HepG2 (cell line): ENCODE data around the gene CABLES2. TPM values are rescaled to one million over a fixed set of nuclear protein-coding genes. Genes with fewer than 3 reads are reported as not detected.

Source experiments
- AKAP8 ChIP-seq: sonication (generic); formaldehyde crosslinking; IDR thresholded peaks from 2 replicates; pipeline ENCODE4 v1.5.1; 2020; ENCODE audit warnings: mild to moderate bottlenecking, missing genetic modification reagents
- ETV6 ChIP-seq: sonication (generic); formaldehyde crosslinking; conservative IDR thresholded peaks from 2 replicates; pipeline ENCODE4 v1.4.0; 2020; ENCODE audit warnings: missing genetic modification reagents
- NCOA2 ChIP-seq: sonication (generic); formaldehyde crosslinking; IDR thresholded peaks from 2 replicates; pipeline ENCODE4 v1.8.0; 2022; ENCODE audit warnings: inconsistent platforms
- RBM39 ChIP-seq: fragments of 200-400 bp; formaldehyde crosslinking; IDR thresholded peaks from one replicate; pipeline ENCODE4 v1.6.1; 2018; ENCODE audit warnings: antibody characterized with exemption, mild to moderate bottlenecking, low read depth, low read length; ENCODE audit not compliant: poor library complexity, severe bottlenecking
- SIN3A ChIP-seq: IDR thresholded peaks from 2 replicates; pipeline ENCODE4 v1.6.1; 2011; ENCODE audit warnings: low read depth, mild to moderate bottlenecking, control low read depth, low read length, borderline replicate concordance
- ZKSCAN5 ChIP-seq: sonication (generic); formaldehyde crosslinking; IDR thresholded peaks from 2 replicates; pipeline ENCODE4 v1.5.1; 2020; ENCODE audit warnings: mild to moderate bottlenecking, missing genetic modification reagents
- ZNF30 ChIP-seq: sonication (generic); formaldehyde crosslinking; IDR thresholded peaks from 2 replicates; pipeline ENCODE4 v1.5.0; 2020; ENCODE audit warnings: mild to moderate bottlenecking, missing genetic modification reagents
- ZSCAN12 ChIP-seq: sonication (generic); formaldehyde crosslinking; IDR thresholded peaks from 2 replicates; pipeline ENCODE4 v1.9.0; 2021; ENCODE audit warnings: mild to moderate bottlenecking, missing genetic modification reagents
- polyA plus RNA-seq, 8 experiments: library from polyadenylated mRNA; depleted of rRNA in 3 of 8; stranded (reverse) in 7 of 8; unstranded in 1 of 8; fragments of >200 nt; fragmentation: Illumina TruSeq in 4 of 8; extraction: Trizol in 4 of 8; gene quantifications; 2 replicates each; pipeline versions ENCODE4 v1.2.1 to v1.2.3, GENCODE V29; 2011 to 2016; ENCODE audit warnings: low read depth in 4 of 8, missing spikeins in 1 of 8, mixed read lengths in 1 of 8; ENCODE audit not compliant: insufficient read depth in 1 of 8
- total RNA-seq, 5 experiments: library from RNA; depleted of rRNA; stranded (reverse); fragments of >200 nt; fragmentation: Illumina TruSeq; extraction: Trizol; gene quantifications; 2 replicates each; pipeline ENCODE4 v1.2.3, GENCODE V29; 2016; ENCODE audit warnings: low read depth in 1 of 5
- TF ChIP-seq, protein P1 (sequence below): sonication (generic); formaldehyde crosslinking; IDR thresholded peaks from 2 replicates; pipeline ENCODE4 v1.4.0; 2020; ENCODE audit warnings: missing genetic modification reagents, borderline replicate concordance
- TF ChIP-seq, protein P2 (sequence below), 2 experiments: fragments of 450-650 bp in 1 of 2; sonication (generic) in 1 of 2; formaldehyde crosslinking; IDR thresholded peaks; 2 replicates each; pipeline versions ENCODE4 v1.5.0 to v1.8.0; 2020 to 2022; ENCODE audit warnings: mild to moderate bottlenecking in 1 of 2, missing genetic modification reagents in 1 of 2
- TF ChIP-seq, protein P3 (sequence below): fragments of 450-650 bp; IDR thresholded peaks from 2 replicates; pipeline ENCODE4 v1.6.1; 2016
- TF ChIP-seq, protein P4 (sequence below), 2 experiments: sonication (generic) in 1 of 2; formaldehyde crosslinking in 1 of 2; IDR thresholded peaks; 2 replicates each; pipeline versions ENCODE4 v1.4.0 to v1.6.1; 2018 to 2020; ENCODE audit warnings: missing genetic modification reagents in 2 of 2, borderline replicate concordance in 1 of 2, low read depth in 1 of 2, mild to moderate bottlenecking in 1 of 2, missing biosample characterization in 1 of 2
- TF ChIP-seq, protein P5 (sequence below): sonication (generic); formaldehyde crosslinking; IDR thresholded peaks from 2 replicates; pipeline ENCODE4 v1.8.0; 2022; ENCODE audit warnings: mild to moderate bottlenecking, missing genetic modification reagents, borderline replicate concordance
- TF ChIP-seq, protein P6 (sequence below): sonication (generic); formaldehyde crosslinking; IDR thresholded peaks from 2 replicates; pipeline ENCODE4 v1.8.0; 2022; ENCODE audit warnings: mild to moderate bottlenecking, missing genetic modification reagents; ENCODE audit not compliant: insufficient replicate concordance

The CABLES2 gene
- total and polyA plus RNA-seq, 2 of the 13 experiments (the other 11 are each of a cell fraction or from before 2014, with no cell fraction given), result 5.2 to 9.7 TPM

DNA sequence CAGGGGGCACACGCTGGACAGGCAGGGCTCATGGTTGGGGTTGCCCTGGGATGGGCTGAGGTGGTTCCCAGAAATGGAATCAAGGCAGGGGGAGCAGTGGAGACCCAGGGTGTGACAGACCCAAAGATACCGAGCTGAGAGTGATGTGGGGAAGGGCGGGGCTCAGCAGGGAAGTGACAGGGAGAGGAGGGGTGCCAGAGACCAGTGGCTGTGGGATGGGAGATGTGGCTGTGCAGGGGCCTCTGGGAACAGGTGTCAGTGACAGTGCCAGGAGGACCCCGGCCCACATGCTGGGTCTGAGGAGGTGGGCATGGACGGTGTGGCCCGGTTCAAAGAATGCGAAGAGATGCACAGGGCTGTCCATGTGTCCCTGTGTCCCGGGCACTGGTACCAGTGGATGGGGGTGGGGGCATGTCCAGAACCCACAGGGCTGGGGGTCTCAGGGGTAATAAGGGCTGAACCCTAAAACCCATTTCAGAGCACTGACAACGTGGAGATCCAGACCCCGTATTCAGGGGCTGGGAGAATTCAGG lies 1.0 kb downstream of the CABLES2 start (continued):
- TF ChIP-seq, protein P1, sequence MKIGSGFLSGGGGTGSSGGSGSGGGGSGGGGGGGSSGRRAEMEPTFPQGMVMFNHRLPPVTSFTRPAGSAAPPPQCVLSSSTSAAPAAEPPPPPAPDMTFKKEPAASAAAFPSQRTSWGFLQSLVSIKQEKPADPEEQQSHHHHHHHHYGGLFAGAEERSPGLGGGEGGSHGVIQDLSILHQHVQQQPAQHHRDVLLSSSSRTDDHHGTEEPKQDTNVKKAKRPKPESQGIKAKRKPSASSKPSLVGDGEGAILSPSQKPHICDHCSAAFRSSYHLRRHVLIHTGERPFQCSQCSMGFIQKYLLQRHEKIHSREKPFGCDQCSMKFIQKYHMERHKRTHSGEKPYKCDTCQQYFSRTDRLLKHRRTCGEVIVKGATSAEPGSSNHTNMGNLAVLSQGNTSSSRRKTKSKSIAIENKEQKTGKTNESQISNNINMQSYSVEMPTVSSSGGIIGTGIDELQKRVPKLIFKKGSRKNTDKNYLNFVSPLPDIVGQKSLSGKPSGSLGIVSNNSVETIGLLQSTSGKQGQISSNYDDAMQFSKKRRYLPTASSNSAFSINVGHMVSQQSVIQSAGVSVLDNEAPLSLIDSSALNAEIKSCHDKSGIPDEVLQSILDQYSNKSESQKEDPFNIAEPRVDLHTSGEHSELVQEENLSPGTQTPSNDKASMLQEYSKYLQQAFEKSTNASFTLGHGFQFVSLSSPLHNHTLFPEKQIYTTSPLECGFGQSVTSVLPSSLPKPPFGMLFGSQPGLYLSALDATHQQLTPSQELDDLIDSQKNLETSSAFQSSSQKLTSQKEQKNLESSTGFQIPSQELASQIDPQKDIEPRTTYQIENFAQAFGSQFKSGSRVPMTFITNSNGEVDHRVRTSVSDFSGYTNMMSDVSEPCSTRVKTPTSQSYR (CRISPR knock-in tag), result no peak
- TF ChIP-seq, protein P2, sequence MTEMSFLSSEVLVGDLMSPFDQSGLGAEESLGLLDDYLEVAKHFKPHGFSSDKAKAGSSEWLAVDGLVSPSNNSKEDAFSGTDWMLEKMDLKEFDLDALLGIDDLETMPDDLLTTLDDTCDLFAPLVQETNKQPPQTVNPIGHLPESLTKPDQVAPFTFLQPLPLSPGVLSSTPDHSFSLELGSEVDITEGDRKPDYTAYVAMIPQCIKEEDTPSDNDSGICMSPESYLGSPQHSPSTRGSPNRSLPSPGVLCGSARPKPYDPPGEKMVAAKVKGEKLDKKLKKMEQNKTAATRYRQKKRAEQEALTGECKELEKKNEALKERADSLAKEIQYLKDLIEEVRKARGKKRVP (CRISPR knock-in tag; IDR thresholded peaks at IDR 0.05), result no peak
- no peak for TF ChIP-seq ZNF30 (CRISPR knock-in tag)
- TF ChIP-seq, protein P3, sequence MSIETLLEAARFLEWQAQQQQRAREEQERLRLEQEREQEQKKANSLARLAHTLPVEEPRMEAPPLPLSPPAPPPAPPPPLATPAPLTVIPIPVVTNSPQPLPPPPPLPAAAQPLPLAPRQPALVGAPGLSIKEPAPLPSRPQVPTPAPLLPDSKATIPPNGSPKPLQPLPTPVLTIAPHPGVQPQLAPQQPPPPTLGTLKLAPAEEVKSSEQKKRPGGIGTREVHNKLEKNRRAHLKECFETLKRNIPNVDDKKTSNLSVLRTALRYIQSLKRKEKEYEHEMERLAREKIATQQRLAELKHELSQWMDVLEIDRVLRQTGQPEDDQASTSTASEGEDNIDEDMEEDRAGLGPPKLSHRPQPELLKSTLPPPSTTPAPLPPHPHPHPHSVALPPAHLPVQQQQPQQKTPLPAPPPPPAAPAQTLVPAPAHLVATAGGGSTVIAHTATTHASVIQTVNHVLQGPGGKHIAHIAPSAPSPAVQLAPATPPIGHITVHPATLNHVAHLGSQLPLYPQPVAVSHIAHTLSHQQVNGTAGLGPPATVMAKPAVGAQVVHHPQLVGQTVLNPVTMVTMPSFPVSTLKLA, result no peak
- no peak for TF ChIP-seq ZKSCAN5
- TF ChIP-seq, protein P4, sequence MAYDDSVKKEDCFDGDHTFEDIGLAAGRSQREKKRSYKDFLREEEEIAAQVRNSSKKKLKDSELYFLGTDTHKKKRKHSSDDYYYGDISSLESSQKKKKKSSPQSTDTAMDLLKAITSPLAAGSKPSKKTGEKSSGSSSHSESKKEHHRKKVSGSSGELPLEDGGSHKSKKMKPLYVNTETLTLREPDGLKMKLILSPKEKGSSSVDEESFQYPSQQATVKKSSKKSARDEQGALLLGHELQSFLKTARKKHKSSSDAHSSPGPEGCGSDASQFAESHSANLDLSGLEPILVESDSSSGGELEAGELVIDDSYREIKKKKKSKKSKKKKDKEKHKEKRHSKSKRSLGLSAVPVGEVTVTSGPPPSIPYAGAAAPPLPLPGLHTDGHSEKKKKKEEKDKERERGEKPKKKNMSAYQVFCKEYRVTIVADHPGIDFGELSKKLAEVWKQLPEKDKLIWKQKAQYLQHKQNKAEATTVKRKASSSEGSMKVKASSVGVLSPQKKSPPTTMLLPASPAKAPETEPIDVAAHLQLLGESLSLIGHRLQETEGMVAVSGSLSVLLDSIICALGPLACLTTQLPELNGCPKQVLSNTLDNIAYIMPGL (CRISPR knock-in tag; IDR thresholded peaks at IDR 0.05; ENCODE audit: borderline replicate concordance in 1 of 2, low read depth in 1 of 2), result 0 out of 4 replicates have a peak, but pooled peaks of 1 of the 2 experiments have one; percentile 9
- TF ChIP-seq, protein P5, sequence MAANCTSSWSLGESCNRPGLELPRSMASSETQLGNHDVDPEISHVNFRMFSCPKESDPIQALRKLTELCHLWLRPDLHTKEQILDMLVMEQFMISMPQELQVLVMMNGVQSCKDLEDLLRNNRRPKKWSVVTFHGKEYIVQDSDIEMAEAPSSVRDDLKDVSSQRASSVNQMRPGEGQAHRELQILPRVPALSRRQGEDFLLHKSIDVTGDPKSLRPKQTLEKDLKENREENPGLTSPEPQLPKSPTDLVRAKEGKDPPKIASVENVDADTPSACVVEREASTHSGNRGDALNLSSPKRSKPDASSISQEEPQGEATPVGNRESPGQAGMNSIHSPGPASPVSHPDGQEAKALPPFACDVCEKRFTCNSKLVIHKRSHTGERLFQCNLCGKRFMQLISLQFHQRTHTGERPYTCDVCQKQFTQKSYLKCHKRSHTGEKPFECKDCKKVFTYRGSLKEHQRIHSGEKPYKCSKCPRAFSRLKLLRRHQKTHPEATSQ (CRISPR knock-in tag), result no peak
- no peak for TF ChIP-seq ETV6 (CRISPR knock-in tag)
- no peak for TF ChIP-seq RBM39
- TF ChIP-seq, protein P6, sequence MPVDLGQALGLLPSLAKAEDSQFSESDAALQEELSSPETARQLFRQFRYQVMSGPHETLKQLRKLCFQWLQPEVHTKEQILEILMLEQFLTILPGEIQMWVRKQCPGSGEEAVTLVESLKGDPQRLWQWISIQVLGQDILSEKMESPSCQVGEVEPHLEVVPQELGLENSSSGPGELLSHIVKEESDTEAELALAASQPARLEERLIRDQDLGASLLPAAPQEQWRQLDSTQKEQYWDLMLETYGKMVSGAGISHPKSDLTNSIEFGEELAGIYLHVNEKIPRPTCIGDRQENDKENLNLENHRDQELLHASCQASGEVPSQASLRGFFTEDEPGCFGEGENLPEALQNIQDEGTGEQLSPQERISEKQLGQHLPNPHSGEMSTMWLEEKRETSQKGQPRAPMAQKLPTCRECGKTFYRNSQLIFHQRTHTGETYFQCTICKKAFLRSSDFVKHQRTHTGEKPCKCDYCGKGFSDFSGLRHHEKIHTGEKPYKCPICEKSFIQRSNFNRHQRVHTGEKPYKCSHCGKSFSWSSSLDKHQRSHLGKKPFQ, result no peak
- TF ChIP-seq SIN3A, result peak; percentile 35; the same call in 1 of the 2 replicates
- no peak for TF ChIP-seq ZSCAN12 (CRISPR knock-in tag)
- no peak for TF ChIP-seq NCOA2 (CRISPR knock-in tag)
- no peak for TF ChIP-seq AKAP8 (CRISPR knock-in tag)
